Measurements from ENCODE around the gene SPTBN1. TPM values are rescaled to one million over a fixed set of nuclear protein-coding genes. Genes with fewer than 3 reads are reported as not detected.

The SPTBN1 gene
- total and polyA plus RNA-seq, 9 of the 15 experiments (the other 6 are each of a cell fraction or from before 2014, with no cell fraction given): 8.9 to 66.8 (median 31.4) TPM

DNA sequence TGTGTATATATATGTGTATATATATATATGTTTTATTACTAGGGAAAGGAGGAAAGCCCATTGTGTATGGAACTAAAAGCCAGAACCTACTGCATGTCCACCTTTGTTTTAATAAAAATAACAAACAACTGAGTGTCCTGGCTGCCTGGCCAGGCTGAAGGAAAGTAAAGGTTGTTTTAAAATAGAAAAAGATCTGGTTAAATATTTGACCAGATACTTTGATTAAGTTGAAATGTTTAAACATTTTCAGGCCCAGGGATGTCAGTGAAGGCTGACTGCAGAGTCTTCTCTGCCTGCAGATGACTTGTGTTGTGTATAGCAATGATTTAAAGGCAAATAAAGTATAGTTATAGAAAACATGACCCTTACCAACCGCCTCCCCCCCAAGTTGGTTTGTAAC lies 22.8 kb downstream of the SPTBN1 start (continued):
- TF ChIP-seq, protein P1, sequence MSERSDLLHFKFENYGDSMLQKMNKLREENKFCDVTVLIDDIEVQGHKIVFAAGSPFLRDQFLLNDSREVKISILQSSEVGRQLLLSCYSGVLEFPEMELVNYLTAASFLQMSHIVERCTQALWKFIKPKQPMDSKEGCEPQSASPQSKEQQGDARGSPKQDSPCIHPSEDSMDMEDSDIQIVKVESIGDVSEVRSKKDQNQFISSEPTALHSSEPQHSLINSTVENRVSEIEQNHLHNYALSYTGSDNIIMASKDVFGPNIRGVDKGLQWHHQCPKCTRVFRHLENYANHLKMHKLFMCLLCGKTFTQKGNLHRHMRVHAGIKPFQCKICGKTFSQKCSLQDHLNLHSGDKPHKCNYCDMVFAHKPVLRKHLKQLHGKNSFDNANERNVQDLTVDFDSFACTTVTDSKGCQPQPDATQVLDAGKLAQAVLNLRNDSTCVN (CRISPR knock-in tag; IDR thresholded peaks at IDR 0.05): no peak
- TF ChIP-seq, protein P2, sequence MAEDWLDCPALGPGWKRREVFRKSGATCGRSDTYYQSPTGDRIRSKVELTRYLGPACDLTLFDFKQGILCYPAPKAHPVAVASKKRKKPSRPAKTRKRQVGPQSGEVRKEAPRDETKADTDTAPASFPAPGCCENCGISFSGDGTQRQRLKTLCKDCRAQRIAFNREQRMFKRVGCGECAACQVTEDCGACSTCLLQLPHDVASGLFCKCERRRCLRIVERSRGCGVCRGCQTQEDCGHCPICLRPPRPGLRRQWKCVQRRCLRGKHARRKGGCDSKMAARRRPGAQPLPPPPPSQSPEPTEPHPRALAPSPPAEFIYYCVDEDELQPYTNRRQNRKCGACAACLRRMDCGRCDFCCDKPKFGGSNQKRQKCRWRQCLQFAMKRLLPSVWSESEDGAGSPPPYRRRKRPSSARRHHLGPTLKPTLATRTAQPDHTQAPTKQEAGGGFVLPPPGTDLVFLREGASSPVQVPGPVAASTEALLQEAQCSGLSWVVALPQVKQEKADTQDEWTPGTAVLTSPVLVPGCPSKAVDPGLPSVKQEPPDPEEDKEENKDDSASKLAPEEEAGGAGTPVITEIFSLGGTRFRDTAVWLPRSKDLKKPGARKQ (CRISPR knock-in tag; IDR thresholded peaks at IDR 0.05): no peak
- TF ChIP-seq NCOR1 (IDR thresholded peaks at IDR 0.05) (no peak), TSC22D4 (tag; IDR thresholded peaks at IDR 0.05) (no peak), HOXB6 (CRISPR knock-in tag; IDR thresholded peaks at IDR 0.05; ENCODE audit: borderline replicate concordance) (no peak), WHSC1 (IDR thresholded peaks at IDR 0.05; ENCODE audit: low read length) (no peak), STAT5B (CRISPR knock-in tag; IDR thresholded peaks at IDR 0.05) (no peak), ZNF79 (CRISPR knock-in tag; IDR thresholded peaks at IDR 0.05; ENCODE audit: low read depth) (no peak)
- TF ChIP-seq, protein P3, sequence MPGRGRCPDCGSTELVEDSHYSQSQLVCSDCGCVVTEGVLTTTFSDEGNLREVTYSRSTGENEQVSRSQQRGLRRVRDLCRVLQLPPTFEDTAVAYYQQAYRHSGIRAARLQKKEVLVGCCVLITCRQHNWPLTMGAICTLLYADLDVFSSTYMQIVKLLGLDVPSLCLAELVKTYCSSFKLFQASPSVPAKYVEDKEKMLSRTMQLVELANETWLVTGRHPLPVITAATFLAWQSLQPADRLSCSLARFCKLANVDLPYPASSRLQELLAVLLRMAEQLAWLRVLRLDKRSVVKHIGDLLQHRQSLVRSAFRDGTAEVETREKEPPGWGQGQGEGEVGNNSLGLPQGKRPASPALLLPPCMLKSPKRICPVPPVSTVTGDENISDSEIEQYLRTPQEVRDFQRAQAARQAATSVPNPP (IDR thresholded peaks at IDR 0.05; ENCODE audit: borderline replicate concordance, insufficient read depth, insufficient read length): no peak

Measured in K562 (cell line).